HL-60 (cell line): Measurements from ENCODE around the gene MAPT.

Experiments used
- GABPA ChIP-seq: IDR thresholded peaks from 2 replicates; pipeline ENCODE4 v1.6.1; 2012; ENCODE audit warnings: low read depth
- SPI1 ChIP-seq: IDR thresholded peaks from 2 replicates; pipeline ENCODE4 v1.6.1; 2012; ENCODE audit warnings: low read depth, mild to moderate bottlenecking, borderline replicate concordance
- TF ChIP-seq, protein P1 (sequence below): IDR thresholded peaks from one replicate; pipeline ENCODE4 v1.5.1; 2011; ENCODE audit warnings: low read length, control low read depth, inconsistent platforms; ENCODE audit not compliant: insufficient read depth
- TF ChIP-seq, protein P2 (sequence below): IDR thresholded peaks from 2 replicates; pipeline ENCODE4 v1.6.1; 2012; ENCODE audit warnings: low read depth; ENCODE audit not compliant: insufficient replicate concordance

DNA sequence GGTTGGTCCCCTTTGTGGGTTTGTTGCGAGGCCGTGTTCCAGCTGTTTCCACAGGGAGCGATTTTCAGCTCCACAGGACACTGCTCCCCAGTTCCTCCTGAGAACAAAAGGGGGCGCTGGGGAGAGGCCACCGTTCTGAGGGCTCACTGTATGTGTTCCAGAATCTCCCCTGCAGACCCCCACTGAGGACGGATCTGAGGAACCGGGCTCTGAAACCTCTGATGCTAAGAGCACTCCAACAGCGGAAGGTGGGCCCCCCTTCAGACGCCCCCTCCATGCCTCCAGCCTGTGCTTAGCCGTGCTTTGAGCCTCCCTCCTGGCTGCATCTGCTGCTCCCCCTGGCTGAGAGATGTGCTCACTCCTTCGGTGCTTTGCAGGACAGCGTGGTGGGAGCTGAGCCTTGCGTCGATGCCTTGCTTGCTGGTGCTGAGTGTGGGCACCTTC lies 77.4 kb downstream of the MAPT start:
- TF ChIP-seq, protein P1, sequence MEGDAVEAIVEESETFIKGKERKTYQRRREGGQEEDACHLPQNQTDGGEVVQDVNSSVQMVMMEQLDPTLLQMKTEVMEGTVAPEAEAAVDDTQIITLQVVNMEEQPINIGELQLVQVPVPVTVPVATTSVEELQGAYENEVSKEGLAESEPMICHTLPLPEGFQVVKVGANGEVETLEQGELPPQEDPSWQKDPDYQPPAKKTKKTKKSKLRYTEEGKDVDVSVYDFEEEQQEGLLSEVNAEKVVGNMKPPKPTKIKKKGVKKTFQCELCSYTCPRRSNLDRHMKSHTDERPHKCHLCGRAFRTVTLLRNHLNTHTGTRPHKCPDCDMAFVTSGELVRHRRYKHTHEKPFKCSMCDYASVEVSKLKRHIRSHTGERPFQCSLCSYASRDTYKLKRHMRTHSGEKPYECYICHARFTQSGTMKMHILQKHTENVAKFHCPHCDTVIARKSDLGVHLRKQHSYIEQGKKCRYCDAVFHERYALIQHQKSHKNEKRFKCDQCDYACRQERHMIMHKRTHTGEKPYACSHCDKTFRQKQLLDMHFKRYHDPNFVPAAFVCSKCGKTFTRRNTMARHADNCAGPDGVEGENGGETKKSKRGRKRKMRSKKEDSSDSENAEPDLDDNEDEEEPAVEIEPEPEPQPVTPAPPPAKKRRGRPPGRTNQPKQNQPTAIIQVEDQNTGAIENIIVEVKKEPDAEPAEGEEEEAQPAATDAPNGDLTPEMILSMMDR = no peak
- TF ChIP-seq, protein P2, sequence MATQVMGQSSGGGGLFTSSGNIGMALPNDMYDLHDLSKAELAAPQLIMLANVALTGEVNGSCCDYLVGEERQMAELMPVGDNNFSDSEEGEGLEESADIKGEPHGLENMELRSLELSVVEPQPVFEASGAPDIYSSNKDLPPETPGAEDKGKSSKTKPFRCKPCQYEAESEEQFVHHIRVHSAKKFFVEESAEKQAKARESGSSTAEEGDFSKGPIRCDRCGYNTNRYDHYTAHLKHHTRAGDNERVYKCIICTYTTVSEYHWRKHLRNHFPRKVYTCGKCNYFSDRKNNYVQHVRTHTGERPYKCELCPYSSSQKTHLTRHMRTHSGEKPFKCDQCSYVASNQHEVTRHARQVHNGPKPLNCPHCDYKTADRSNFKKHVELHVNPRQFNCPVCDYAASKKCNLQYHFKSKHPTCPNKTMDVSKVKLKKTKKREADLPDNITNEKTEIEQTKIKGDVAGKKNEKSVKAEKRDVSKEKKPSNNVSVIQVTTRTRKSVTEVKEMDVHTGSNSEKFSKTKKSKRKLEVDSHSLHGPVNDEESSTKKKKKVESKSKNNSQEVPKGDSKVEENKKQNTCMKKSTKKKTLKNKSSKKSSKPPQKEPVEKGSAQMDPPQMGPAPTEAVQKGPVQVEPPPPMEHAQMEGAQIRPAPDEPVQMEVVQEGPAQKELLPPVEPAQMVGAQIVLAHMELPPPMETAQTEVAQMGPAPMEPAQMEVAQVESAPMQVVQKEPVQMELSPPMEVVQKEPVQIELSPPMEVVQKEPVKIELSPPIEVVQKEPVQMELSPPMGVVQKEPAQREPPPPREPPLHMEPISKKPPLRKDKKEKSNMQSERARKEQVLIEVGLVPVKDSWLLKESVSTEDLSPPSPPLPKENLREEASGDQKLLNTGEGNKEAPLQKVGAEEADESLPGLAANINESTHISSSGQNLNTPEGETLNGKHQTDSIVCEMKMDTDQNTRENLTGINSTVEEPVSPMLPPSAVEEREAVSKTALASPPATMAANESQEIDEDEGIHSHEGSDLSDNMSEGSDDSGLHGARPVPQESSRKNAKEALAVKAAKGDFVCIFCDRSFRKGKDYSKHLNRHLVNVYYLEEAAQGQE = no peak
- TF ChIP-seq SPI1 = no peak
- no peak for TF ChIP-seq GABPA
